HepG2 (cell line): ENCODE data around the gene NCOA6. TPM values are rescaled to one million over a fixed set of nuclear protein-coding genes. Genes with fewer than 3 reads are reported as not detected.

Source experiments
- FOSL2 ChIP-seq: sonication (generic); formaldehyde crosslinking; IDR thresholded peaks from 2 replicates; pipeline ENCODE4 v1.4.0; 2020; ENCODE audit warnings: missing genetic modification reagents
- HIC2 ChIP-seq: sonication (generic); formaldehyde crosslinking; IDR thresholded peaks from 2 replicates; pipeline ENCODE4 v1.9.0; 2022; ENCODE audit warnings: low read depth, missing genetic modification reagents
- IRF2 ChIP-seq: IDR thresholded peaks from 2 replicates; pipeline ENCODE4 v1.6.1; 2018; ENCODE audit warnings: missing genetic modification reagents, missing compliant biosample characterization
- KDM3A ChIP-seq: IDR thresholded peaks from 2 replicates; pipeline ENCODE4 v1.6.1; 2018; ENCODE audit warnings: low read depth, missing compliant biosample characterization
- THRA ChIP-seq: sonication (generic); formaldehyde crosslinking; IDR thresholded peaks from 2 replicates; pipeline ENCODE4 v1.4.0; 2020; ENCODE audit warnings: missing genetic modification reagents, borderline replicate concordance
- WIZ ChIP-seq: sonication (generic); formaldehyde crosslinking; IDR thresholded peaks from 2 replicates; pipeline ENCODE4 v1.5.1; 2020; ENCODE audit warnings: mild to moderate bottlenecking, missing genetic modification reagents
- ZNF614 ChIP-seq: IDR thresholded peaks from 2 replicates; pipeline ENCODE4 v1.6.1; 2018; ENCODE audit warnings: missing biosample characterization, missing genetic modification reagents, inconsistent platforms, borderline replicate concordance
- ZNF691 ChIP-seq: sonication (generic); formaldehyde crosslinking; IDR thresholded peaks from 2 replicates; pipeline ENCODE4 v1.4.0; 2020; ENCODE audit warnings: missing genetic modification reagents, low read depth, mild to moderate bottlenecking, borderline replicate concordance
- ZNF720 ChIP-seq: sonication (generic); formaldehyde crosslinking; IDR thresholded peaks from 2 replicates; pipeline ENCODE4 v1.4.0; 2020; ENCODE audit warnings: missing genetic modification reagents
- ZNF747 ChIP-seq: sonication (generic); formaldehyde crosslinking; IDR thresholded peaks from 2 replicates; pipeline ENCODE4 v1.8.1; 2023; ENCODE audit warnings: missing genetic modification reagents, mild to moderate bottlenecking, borderline replicate concordance
- ZNF781 ChIP-seq: sonication (generic); formaldehyde crosslinking; IDR thresholded peaks from 2 replicates; pipeline ENCODE4 v1.5.1; 2020; ENCODE audit warnings: borderline replicate concordance, mild to moderate bottlenecking, missing genetic modification reagents; ENCODE audit errors: not compliant biosample characterization
- polyA plus RNA-seq, 8 experiments: library from polyadenylated mRNA; depleted of rRNA in 3 of 8; stranded (reverse) in 7 of 8; unstranded in 1 of 8; fragments of >200 nt; fragmentation: Illumina TruSeq in 4 of 8; extraction: Trizol in 4 of 8; gene quantifications; 2 replicates each; pipeline versions ENCODE4 v1.2.1 to v1.2.3, GENCODE V29; 2011 to 2016; ENCODE audit warnings: low read depth in 4 of 8, missing spikeins in 1 of 8, mixed read lengths in 1 of 8; ENCODE audit not compliant: insufficient read depth in 1 of 8
- total RNA-seq, 5 experiments: library from RNA; depleted of rRNA; stranded (reverse); fragments of >200 nt; fragmentation: Illumina TruSeq; extraction: Trizol; gene quantifications; 2 replicates each; pipeline ENCODE4 v1.2.3, GENCODE V29; 2016; ENCODE audit warnings: low read depth in 1 of 5
- TF ChIP-seq, protein P1 (sequence below): sonication (generic); formaldehyde crosslinking; IDR thresholded peaks from 2 replicates; pipeline ENCODE4 v1.4.0; 2020; ENCODE audit warnings: mild to moderate bottlenecking, missing genetic modification reagents
- TF ChIP-seq, protein P2 (sequence below): sonication (generic); formaldehyde crosslinking; IDR thresholded peaks from 2 replicates; pipeline ENCODE4 v1.5.1; 2020; ENCODE audit warnings: mild to moderate bottlenecking, moderate library complexity, missing genetic modification reagents

Gene NCOA6
- total and polyA plus RNA-seq, 2 of the 13 experiments (the other 11 are each of a cell fraction or from before 2014, with no cell fraction given) = 11.2 to 29.3 TPM

GRCh38 chr20:34705397-34706301, 119.8 kb downstream of the NCOA6 start (continued):
- TF ChIP-seq, protein P1, sequence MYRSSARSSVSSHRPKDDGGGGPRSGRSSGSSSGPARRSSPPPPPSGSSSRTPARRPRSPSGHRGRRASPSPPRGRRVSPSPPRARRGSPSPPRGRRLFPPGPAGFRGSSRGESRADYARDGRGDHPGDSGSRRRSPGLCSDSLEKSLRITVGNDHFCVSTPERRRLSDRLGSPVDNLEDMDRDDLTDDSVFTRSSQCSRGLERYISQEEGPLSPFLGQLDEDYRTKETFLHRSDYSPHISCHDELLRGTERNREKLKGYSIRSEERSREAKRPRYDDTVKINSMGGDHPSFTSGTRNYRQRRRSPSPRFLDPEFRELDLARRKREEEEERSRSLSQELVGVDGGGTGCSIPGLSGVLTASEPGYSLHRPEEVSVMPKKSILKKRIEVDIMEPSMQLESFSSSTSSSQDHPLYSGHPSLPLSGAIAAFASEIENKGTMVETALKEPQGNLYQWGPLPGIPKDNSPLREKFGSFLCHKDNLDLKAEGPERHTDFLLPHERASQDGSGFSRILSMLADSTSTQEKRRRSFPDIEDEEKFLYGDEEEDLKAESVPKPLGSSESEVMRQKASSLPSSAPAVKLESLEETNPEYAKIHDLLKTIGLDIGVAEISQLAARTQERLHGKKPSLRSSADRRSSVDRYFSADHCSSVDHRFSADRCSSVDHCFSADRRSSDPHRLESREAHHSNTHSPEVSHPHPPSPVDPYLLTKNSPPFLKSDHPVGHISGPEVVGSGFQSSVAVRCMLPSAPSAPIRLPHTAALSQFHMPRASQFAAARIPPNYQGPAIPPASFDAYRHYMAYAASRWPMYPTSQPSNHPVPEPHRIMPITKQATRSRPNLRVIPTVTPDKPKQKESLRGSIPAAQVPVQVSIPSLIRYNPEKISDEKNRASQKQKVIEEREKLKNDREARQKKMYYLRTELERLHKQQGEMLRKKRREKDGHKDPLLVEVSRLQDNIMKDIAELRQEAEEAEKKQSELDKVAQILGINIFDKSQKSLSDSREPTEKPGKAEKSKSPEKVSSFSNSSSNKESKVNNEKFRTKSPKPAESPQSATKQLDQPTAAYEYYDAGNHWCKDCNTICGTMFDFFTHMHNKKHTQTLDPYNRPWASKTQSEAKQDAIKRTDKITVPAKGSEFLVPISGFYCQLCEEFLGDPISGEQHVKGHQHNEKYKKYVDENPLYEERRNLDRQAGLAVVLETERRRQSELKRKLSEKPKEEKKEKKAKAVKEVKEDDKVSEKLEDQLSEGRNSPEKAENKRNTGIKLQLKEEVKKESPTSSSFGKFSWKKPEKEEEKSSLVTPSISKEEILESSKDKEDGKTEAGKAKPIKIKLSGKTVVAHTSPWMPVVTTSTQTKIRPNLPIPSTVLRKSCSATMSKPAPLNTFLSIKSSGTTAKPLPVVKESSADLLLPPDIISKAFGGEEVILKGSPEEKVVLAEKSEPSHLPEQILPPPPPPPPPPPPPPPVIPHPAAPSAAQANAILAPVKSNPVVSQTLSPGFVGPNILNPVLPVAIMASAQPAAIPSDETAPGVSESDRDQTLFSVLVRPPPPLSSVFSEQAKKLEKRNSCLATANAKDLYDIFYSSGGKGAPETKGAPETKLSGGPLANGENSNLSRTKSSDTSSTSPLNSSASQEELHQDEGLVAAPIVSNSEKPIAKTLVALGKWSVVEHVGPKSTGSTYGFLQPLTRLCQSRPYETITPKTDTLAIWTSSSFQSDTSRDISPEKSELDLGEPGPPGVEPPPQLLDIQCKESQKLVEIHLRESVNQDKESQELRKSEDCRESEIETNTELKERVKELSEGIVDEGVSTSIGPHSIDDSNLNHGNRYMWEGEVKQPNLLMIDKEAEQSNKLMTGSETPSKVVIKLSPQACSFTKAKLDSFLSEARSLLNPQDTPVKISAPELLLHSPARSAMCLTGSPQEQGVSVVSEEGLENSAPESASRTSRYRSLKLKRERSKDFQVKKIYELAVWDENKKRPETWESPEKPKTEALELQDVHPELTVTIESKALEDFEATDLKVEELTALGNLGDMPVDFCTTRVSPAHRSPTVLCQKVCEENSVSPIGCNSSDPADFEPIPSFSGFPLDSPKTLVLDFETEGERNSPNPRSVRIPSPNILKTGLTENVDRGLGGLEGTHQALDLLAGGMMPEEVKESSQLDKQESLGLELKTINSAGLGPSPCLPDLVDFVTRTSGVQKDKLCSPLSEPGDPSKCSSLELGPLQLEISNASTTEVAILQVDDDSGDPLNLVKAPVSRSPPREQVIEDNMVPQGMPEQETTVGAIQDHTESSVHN (CRISPR knock-in tag) = no peak
- peak; percentile 22; the same call in 1 of the 2 replicates for TF ChIP-seq ZNF691 (CRISPR knock-in tag)
- TF ChIP-seq IRF2 (CRISPR knock-in tag) = no peak
- TF ChIP-seq ZNF781 (CRISPR knock-in tag) = peak; percentile 59
- TF ChIP-seq FOSL2 = peak; percentile 92
- TF ChIP-seq KDM3A = 0 out of 2 replicates have a peak, but pooled peaks have one; percentile 26
- TF ChIP-seq THRA (CRISPR knock-in tag) = peak; percentile 16; the same call in 1 of the 2 replicates
- peak; percentile 69; the same call in 1 of the 2 replicates for TF ChIP-seq ZNF747 (CRISPR knock-in tag)
- TF ChIP-seq ZNF614 = 0 out of 2 replicates have a peak, but pooled peaks have one; percentile 40
- TF ChIP-seq HIC2 = peak; percentile 59; the same call in 1 of the 2 replicates
- TF ChIP-seq, protein P2, sequence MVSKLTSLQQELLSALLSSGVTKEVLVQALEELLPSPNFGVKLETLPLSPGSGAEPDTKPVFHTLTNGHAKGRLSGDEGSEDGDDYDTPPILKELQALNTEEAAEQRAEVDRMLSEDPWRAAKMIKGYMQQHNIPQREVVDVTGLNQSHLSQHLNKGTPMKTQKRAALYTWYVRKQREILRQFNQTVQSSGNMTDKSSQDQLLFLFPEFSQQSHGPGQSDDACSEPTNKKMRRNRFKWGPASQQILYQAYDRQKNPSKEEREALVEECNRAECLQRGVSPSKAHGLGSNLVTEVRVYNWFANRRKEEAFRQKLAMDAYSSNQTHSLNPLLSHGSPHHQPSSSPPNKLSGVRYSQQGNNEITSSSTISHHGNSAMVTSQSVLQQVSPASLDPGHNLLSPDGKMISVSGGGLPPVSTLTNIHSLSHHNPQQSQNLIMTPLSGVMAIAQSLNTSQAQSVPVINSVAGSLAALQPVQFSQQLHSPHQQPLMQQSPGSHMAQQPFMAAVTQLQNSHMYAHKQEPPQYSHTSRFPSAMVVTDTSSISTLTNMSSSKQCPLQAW (CRISPR knock-in tag) = peak; percentile 49; the same call in 1 of the 2 replicates
- TF ChIP-seq ZNF720 = no peak
- TF ChIP-seq WIZ = peak; percentile 90
